HG03103 (cell line): ENCODE results near the gene CASTOR2.
"Not testable (repeated sequence)": the region's sequence is repeated elsewhere in the genome, so short reads cannot be mapped to it uniquely, and the experiment has no call there.

Experiments
- ATAC-seq: cut with Tn5 transposase; IDR thresholded peaks from one replicate; pipeline ENCODE4 v1.9.1; 2021; ENCODE audit warnings: low read depth; ENCODE audit not compliant: unreplicated experiment

The CASTOR2 gene

DNA sequence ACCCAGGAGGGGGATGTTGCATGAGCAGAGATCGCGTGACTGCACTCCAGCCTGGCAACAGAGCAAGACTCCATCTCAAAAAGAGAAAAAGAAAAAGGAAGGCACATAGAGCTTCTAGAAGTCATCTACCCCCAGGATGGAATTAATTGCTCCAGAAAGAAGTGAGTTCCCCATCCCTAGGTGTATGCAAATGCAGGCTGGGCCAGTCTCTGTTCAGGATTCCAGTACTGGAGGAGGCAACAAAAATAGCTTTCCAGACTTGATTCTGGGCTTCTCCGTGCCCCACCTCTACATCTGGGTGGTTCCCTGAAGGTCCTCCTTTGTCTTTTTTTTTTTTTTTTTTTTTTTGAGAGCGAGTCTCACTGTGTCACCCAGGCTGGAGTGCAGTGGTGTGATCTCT lies 28.6 kb downstream of the CASTOR2 start:
- ATAC-seq: no peak

DNA sequence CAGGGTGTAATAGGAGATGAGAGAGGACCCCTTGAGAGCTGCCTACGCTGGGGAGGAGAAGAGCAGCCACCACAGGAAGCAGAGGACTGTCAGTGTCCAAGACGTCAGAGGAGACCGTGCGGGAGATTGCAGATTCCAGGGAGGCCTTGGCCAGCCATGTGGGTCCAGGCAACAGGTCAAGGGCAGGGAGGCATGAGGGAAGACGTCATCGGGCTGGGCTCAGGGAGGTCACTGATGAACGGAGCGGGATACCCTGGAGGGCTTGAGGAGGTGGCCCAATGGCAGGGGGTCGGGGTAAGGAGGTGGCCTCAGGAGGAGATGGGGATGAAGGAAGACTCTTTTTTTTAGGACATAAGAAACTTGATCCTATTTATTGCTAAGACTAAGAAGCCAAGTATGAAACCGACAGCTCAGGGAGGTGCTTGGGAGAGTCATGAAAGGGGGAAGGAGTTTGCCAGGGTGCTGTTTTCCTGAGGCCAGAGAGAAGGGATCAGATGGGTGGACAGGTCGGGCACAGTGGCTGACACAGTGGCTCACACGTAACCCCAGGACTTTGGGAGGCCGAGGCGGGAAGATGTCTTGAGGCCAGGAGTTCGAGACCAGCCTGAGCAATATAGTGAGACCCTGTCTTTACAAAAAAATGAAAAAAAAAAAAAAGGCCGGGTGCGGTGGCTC lies 30.5 kb downstream of the CASTOR2 start:
- ATAC-seq: not testable (repeated sequence)

DNA sequence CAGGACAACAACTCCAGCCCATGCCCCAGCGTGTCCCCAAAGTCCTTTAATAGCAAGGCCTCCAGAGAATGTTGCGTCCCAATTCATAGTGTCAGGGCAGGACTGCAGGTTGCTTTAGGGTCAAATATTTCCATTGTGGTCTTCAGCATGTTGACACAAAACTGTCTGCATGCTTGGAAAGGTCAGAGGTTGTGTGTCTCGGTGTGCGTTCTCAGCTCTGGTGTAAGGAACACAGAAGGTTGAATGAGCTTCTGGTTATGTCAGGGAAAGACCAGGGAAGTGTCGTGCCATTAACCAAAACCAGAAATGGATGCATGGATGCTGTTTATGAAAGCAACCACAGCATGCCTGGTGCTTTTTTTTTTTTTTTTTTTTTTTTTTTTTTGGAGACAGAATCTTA lies 31.9 kb downstream of the CASTOR2 start:
- ATAC-seq: not testable (repeated sequence)

DNA sequence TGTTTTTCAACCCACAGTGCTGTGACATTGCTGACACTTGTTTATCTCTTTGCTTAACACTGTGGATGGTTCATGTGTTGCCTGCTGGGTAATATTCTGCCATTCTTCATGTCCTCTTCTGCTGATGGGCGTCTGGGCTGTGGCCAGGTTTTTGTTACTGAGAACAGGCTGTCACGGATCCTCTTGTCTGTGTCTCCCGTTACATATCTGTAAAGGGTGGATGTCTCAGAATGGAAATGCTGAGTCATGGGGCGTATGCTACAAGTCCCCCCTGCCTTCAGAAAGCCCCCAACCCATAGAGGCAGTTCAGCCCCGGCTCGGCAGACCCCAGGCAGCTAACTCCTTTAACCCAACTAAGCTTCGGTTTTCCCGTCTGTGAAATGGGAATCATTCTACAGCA lies 33.3 kb downstream of the CASTOR2 start:
- not testable (repeated sequence) for ATAC-seq

DNA sequence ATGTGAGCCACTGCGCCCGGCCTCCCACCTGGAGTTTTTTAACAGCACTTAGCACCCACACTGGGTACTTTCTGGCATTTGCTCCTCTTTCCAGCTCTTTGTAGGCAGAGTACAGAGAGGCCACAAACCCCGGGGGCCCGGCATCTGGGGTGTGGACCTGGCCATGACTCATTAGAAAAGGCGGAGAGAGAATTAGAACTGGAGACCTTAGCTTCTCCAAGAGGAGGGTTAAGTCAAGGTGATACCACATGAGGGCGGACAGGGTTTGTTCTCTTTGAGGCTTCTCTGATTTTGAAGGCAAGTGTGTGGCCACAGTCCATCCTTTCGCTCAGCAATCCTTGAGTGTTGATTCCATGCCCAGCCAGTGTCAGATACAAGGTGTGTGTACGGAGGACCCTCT lies 36.9 kb downstream of the CASTOR2 start:
- not testable (repeated sequence) for ATAC-seq

DNA sequence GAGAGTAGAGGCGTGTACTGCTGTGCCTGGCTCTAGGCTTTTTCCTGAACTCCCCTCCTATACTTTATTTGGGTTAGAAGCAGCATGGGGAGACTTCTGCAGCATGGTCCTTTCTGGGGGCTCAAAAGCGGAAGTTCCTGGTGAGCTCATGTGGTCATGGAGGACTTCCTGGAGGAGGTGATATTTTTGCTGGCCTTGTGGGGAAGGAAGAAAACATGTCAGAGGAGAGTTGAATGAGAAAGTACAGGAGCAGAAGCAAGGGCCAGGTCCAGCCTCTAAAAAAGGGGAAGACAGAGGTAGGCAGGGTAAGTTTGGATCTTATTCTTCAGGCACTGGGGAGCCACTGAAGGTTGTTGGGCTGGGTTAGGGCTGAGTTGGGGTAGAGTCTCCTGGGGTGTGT lies 45.5 kb downstream of the CASTOR2 start:
- ATAC-seq: no peak

DNA sequence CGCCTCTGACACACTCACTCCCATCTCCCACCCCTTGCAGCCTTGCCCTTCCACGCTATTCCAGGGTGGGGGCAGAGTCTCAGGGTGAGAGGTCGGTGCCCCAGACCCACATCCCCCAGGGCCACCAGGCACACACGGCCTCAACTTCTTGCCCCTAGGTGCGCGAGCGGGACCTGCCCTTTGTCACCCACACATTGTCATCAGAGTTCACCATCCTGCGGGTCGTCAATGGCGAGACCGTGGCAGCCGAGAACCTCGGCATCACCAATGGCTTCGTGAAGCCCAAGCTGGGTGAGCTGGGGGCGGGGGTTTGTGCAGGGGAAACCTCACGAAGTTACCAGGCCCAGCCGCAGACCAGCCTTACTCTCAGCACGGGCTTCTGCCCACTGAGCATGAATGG lies 53.3 kb downstream of the CASTOR2 start:
- no peak for ATAC-seq

DNA sequence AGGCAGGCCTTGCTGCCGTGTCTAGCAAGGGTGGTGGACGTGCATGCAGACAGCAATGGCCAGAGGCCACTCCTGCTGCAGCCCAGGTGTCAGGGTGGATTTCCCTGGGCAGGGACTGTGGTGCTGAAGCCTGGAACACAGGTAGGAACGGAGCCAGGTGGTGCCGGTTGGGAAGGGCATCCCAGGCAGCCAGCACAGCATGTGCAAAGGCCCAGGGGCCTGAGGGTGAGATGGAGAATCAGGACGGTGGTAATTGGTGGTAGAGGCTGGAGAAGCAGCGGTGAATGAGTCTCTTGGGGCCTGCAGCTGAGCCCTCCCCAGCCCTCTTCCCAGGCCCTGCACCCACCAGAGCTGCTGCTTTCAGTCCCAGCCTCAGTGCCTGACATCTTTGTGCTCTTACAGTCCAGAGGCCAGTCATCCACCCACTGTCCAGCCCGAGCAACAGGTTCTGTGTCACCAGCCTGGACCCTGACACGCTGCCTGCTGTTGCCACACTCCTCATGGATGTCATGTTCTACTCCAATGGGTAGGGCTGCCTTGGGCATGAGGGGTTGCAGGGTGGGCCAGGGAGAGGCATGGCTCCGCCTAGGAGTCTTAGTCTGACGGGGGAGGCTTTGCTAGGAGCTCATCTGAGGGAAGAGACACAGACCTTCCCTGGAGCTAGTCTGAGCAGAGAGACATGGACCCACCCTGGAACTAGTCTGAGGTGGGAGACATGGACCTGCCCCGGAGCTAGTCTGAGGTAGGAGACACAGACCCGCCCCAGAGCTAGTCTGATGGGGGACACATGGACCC lies 54.3 kb downstream of the CASTOR2 start:
- ATAC-seq: no peak

DNA sequence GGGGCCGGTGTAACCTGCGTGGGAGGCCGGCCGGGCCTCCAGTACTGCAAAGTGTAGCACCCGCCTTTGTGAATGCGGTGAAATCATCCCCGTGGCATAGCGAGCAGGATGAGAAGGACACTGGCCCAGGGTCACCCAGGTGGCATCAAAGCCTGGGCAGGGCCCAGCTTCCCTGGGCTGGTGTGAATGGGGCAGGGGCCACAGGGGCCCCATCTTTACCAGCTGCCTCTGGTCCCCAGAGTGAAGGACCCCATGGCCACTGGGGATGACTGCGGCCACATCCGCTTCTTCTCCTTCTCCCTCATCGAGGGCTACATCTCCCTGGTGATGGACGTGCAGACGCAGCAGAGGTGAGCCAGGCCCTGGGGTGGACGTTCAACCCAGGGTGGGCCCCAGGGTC lies 55.3 kb downstream of the CASTOR2 start:
- no peak for ATAC-seq

DNA sequence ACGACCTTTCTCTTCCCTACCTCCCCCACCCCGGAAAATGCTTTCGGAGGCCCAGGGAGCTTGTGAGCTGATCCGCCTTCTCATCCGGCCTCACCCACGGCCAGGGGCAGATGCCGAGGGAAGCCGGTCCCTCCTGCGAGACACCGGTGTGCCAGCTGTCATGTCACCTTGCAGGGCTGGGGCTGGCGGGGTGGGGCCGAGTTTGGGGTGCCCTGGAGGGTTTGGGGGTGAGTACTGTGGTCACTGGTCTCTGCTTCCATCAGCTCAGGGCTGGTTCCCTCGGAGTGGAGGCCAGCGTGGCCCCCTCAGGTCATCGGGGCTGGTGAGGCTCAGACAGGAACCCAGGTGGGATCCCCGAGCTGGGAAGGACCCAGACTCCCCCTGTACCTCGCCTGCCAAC lies 60.4 kb downstream of the CASTOR2 start:
- no peak for ATAC-seq

DNA sequence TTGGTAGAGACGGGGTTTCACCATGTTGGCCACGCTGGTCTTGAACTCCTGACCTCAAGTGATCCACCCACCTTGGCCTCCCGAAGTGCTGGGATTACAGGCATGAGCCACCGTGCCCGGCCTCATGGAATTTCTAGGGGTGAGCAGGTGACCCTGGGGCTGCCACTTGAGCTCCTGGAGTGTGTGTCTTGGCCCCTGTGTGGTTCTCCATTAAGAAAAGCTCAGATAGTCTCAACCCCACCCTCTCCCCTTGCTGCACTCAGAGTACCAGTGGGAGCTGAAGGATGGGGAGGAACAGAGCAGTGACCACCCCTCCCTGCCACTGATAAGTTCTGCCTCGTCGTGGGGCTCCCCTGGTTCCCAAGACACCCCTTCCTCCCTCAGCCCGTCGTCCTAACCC lies 63.8 kb downstream of the CASTOR2 start:
- no peak for ATAC-seq

DNA sequence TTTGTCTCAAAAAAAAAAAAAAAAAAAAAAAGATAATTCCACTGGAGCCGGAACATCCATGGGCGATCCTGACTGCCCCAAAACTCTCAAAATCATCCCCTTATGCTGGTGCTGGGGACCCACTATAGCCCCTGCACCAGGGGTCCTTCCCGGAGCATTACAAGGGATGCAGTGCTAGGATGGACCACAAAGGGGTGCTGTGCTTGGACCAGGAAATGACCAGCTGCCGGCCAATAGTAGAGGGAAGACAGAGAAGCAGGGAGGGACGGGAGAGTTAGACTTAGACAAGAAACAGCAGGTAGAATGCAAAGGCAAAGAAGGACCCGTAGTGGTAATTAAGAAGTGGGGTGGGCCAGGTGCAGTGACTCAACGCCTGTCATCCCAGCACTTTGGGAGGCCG lies 68.6 kb downstream of the CASTOR2 start:
- no peak for ATAC-seq

DNA sequence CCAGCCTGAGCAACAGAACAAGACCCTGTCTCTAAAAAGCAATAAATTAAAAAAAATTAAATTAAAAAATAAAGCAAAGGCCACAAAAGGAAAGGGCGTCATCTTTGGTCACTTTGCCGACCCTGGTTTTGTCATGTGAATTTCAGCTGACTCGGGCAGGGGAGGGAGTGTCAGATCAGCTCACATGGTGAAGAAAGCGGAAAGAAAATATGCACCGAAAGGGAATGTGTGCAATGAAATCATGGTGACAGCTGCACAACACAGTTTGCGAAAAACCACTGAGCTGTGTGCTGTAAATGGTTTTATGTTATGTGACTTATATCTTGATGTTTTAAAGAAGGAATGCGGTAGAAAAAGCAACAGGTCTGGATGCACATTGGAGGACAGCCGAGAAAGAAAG lies 69.3 kb downstream of the CASTOR2 start:
- no peak for ATAC-seq

DNA sequence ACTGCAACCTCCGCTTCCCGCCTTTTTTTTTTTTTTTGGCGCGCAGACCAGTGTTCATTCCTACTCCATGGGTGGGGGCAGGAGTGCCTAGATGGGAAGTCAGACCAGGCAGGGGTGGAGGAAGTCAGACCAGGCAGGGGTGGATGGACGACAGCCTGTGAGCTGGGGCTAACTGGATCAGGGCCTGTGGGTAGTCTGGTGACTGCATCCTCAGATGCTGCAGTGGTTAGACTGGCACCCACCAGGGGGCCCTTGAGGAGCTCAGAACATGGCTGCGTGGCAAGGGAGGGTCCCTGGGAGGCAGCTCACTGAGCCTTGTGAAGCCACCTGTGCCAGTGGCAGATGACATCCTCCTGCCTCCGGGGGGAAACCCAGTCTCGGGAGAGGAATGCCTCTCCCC lies 74.0 kb downstream of the CASTOR2 start:
- ATAC-seq: no peak

DNA sequence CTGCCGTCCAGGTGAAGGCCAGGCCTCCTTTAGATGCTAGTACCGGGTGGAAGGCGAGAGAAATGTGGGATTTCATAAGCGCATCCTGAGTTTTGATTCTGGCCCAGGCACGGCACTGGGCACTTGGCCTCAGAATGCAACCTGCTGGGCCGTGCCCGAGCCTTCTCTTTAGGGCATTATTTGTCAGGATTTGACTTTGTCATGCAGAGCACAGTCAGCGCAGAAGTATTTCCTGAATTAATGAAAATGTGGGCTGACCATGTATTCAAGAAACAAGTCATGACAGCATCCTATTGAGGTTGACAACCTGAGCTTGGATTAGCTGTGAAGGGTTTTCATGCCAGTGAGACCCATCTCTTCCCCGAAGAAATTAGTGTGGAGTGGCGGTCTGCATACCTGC lies 74.7 kb downstream of the CASTOR2 start:
- ATAC-seq: no peak

DNA sequence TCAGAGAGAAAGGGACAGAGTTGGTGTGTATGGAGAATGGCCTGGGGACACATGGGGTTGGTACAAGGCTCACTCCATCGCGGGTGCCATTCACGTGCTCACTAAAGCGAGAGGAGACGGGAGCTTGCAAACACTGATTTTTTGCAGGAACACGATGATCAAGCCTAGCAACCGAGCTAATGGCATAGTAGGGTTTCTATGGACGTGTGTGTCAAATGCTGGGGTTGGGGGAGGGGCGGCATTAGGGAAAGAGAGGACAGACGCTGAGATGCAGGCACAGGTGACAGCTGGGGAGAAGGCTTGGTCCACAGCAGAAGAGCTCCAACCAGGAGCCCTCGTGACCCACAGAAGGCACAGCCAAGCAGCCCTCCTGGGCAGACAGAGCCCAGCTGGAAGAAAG lies 75.2 kb downstream of the CASTOR2 start:
- no peak for ATAC-seq

DNA sequence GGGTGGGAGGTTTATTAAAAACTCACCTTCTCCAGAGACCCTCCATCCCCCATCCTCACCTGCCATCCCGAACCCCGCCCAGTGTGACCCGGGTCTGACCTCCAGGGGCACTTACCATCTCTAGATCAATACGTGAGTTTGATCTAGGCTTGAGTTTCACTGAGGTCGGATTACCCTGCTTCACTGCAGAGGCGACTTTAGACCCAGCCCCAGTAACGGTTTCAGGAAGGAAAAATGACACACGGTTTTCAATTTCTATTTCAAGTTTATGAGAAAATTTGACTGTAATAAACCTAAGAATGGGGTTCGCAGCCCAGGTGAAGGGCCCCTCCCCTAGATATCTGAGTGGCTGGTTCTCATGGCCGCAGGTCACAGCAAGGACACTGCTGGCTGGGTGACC lies 76.0 kb downstream of the CASTOR2 start:
- no peak for ATAC-seq

DNA sequence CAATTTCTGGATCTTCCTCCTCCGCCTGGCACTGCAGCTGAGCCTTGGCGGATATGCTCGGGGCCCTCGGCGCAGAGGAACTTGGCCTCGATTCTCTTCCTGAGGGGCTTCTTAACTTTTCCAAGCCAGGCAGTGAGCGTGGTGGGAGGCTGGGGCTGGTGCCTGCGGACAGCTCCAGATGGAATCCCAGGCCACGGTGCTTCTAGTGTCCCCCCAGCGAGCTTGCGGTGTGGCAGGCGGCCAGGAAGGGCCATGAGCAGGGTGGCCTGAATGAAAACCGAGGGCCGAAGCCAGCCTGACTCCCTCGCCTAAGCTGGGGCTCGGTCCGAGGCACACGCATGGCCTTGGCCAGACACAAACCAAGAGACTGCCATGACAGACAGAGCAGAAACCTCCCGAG lies 77.8 kb downstream of the CASTOR2 start:
- no peak for ATAC-seq

DNA sequence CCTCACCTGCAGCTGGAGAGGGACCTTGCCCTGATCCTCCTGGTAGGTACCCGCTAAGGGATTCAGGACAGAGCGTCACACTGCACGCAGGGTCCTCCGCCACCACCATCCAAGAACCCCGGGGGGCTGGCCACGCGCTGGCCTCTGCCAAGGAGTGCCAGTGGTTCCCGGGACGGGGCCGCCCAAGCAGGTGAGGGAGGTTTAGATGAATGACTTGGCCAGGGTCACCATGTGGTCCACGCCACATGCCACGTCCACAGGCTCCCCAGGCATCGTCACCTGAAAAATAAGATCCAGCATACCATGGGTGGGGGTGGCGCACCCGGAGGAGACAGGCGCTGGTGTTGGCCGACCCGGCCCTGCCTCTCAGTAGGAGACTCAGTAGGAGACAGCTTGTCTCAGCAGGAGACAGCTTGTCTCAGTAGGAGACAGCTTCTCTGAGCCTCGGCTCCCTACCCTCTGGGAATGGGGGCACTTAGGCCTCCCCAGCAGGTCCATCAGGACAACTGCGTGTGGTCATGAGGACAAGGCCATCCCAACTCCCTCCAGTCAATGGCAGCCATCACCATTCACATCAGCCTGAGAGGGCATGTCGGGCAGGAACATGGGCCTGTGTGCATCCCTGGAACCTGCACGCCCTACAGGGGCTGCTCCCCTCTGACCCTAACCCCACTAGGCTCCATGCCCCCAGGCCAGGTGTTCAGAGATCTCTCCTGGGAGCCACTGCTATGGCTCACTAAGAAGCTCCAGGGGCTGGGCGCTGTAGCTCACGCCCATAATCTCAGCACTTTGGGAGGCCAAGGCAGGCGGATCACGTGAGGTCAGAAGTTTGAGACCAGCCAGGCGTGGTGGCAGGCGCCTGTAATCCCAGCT lies 78.6 kb downstream of the CASTOR2 start:
- ATAC-seq: no peak

DNA sequence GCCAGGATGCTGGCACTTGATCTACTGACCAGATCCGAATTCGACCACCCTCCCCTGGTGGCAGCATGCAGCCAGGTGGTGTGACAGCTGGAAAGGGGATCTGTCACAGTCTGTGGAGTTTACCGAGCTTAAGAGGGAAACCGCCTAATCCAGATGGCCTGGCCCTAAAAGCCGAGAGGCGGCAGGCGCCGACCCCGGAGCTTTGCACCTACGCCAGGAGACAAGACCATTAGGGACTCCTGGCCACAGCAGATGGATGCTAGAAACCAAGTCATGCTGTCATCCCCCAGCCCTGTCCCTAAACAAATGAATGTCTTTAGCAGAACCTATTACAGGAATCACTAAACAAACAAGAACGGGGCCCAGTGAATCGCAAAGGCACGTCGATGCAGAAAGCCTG lies 81.4 kb downstream of the CASTOR2 start:
- no peak for ATAC-seq
